Measurements from ENCODE around the gene TIAM2. TPM values are rescaled to one million over a fixed set of nuclear protein-coding genes. Genes with fewer than 3 reads are reported as not detected.
"Not testable (repeated sequence)": the region's sequence is repeated elsewhere in the genome, so short reads cannot be mapped to it uniquely, and the experiment has no call there.

The TIAM2 gene
- total RNA-seq, 4 donors from 2014 or later: 25.7 to 77.1 (median 56.6) TPM

- Histone ChIP-seq H3K36me3 (no peaks in the 10 kb centered on the region), H3K4me1 (no peaks in the 10 kb centered on the region), H3K27ac (no peak overlapping the region), H3K9me3 (no peaks in the 10 kb centered on the region), H3K27me3 (no peaks in the 10 kb centered on the region), H3K4me3 (no peak overlapping the region)
- intact Hi-C loops (cut with DNase I; ENCODE audit: low total_unique reads): no loop called here
- no peak for DNase-seq
- no peak for TF ChIP-seq CTCF (IDR thresholded peaks at IDR 0.05)
- TF ChIP-seq POLR2A (IDR thresholded peaks at IDR 0.05): no peak
Measured at GRCh38 chr6:155115893-155116570, 120.9 kb downstream of the TIAM2 start.

- DNase-seq: no peak
- Histone ChIP-seq H3K27me3 (no peaks in the 10 kb centered on the region), H3K4me3 (no peak overlapping the region), H3K4me1 (no peaks in the 10 kb centered on the region), H3K9me3 (no peaks in the 10 kb centered on the region), H3K36me3 (no peaks in the 10 kb centered on the region), H3K27ac (no peak overlapping the region)
- TF ChIP-seq CTCF (IDR thresholded peaks at IDR 0.05): no peak
- intact Hi-C loops (cut with DNase I; ENCODE audit: low total_unique reads): no loop called here
Measured at GRCh38 chr6:155116571-155116910, 121.4 kb downstream of the TIAM2 start.

- intact Hi-C loops (cut with DNase I; ENCODE audit: low total_unique reads): no loop called here
- no peak for TF ChIP-seq POLR2A (IDR thresholded peaks at IDR 0.05)
- no peak for TF ChIP-seq CTCF (IDR thresholded peaks at IDR 0.05)
- H3K4me1 ChIP-seq: no peaks in the 10 kb centered on the region
- no peaks in the 10 kb centered on the region for H3K9me3 ChIP-seq
- H3K4me3 ChIP-seq: no peak overlapping the region
- no peaks in the 10 kb centered on the region for H3K27me3 ChIP-seq
- no peak for DNase-seq
- H3K27ac ChIP-seq: no peak overlapping the region
- no peaks in the 10 kb centered on the region for H3K36me3 ChIP-seq
Measured at GRCh38 chr6:155117256-155117655, 122.1 kb downstream of the TIAM2 start.

- intact Hi-C loops (cut with DNase I; ENCODE audit: low total_unique reads): no loop called here
- H3K9me3 ChIP-seq: no peaks in the 10 kb centered on the region
- no peaks in the 10 kb centered on the region for H3K27me3 ChIP-seq
- no peak for TF ChIP-seq POLR2A (IDR thresholded peaks at IDR 0.05)
- no peak for TF ChIP-seq CTCF (IDR thresholded peaks at IDR 0.05)
- no peaks in the 10 kb centered on the region for H3K36me3 ChIP-seq
- no peak overlapping the region for H3K27ac ChIP-seq
- no peaks in the 10 kb centered on the region for H3K4me1 ChIP-seq
- no peak for DNase-seq
- H3K4me3 ChIP-seq: no peak overlapping the region
Measured at GRCh38 chr6:155117785-155118184, 122.7 kb downstream of the TIAM2 start.

GRCh38 chr6:155119201-155119600 is 124.1 kb downstream of the TIAM2 start:
- DNase-seq; H3K36me3 ChIP-seq; H3K4me1 ChIP-seq; H3K9me3 ChIP-seq; H3K4me3 ChIP-seq; H3K27ac ChIP-seq; H3K27me3 ChIP-seq; intact Hi-C loops (cut with DNase I; ENCODE audit: low total_unique reads): not testable (repeated sequence)

GRCh38 chr6:155120034-155120433 is 124.9 kb downstream of the TIAM2 start:
- no peak overlapping the region for H3K4me3 ChIP-seq
- no peaks in the 10 kb centered on the region for H3K36me3 ChIP-seq
- H3K9me3 ChIP-seq: no peaks in the 10 kb centered on the region
- no peak overlapping the region for H3K27ac ChIP-seq
- no peak for DNase-seq
- TF ChIP-seq POLR2A (IDR thresholded peaks at IDR 0.05) (no peak), CTCF (IDR thresholded peaks at IDR 0.05) (no peak)
- no peaks in the 10 kb centered on the region for H3K4me1 ChIP-seq
- no peaks in the 10 kb centered on the region for H3K27me3 ChIP-seq
- intact Hi-C loops (cut with DNase I; ENCODE audit: low total_unique reads): no loop called here

Measured in uterus (tissue), 4 donors.